IMR-90 (cell line): ENCODE measurements around the gene EVA1C. TPM values are rescaled to one million over a fixed set of nuclear protein-coding genes. Genes with fewer than 3 reads are reported as not detected.

ENCODE experiments used
- ATAC-seq: fragments of 200-7000 bp; cut with Tn5 transposase; 2 replicates; pipeline ENCODE4 v1.9.1; 2020; ENCODE audit warnings: low read depth, mild to moderate bottlenecking, moderate library complexity
- BruUV-seq: library from RNA; stranded (reverse); fragments of 400-500 nt; replicated peaks from 2 replicates; lab custom pipeline; 2021; lab: Mats Ljungman, UMichigan
- CTCF ChIA-PET: fragments of 300-600 bp; formaldehyde crosslinking; extraction: SDS; loops from one replicate; lab custom pipeline; 2021; ENCODE audit warnings: antibody characterized with exemption; lab: Yijun Ruan, JAX
- POLR2A ChIA-PET: fragments of 300-600 bp; sonication (Branson Sonifier 250); formaldehyde crosslinking; loops from one replicate; lab custom pipeline; 2022; ENCODE audit warnings: antibody characterized with exemption; ENCODE audit not compliant: unreplicated experiment; lab: Charles Lee
- DNase-seq: peaks from one replicate; pipeline ENCODE4 v3.0.0; 2013
- H2AFZ ChIP-seq: replicated peaks from 2 replicates; pipeline ENCODE3; 2013; ENCODE audit warnings: low read length, mild to moderate bottlenecking; ENCODE audit not compliant: poor library complexity
- H2AK5ac ChIP-seq: 2 replicates; pipeline ENCODE4 v1.6.1; 2013; ENCODE audit warnings: low read depth, low read length, inconsistent platforms
- H2AK9ac ChIP-seq: replicated peaks from 2 replicates; pipeline ENCODE3; 2013; ENCODE audit warnings: mild to moderate bottlenecking, low read depth, low read length, moderate library complexity; ENCODE audit not compliant: poor library complexity
- H2BK120ac ChIP-seq: 2 replicates; pipeline ENCODE4 v1.6.1; 2013; ENCODE audit warnings: low read depth, low read length, inconsistent platforms
- H2BK15ac ChIP-seq: 3 replicates; pipeline ENCODE4 v1.6.1; 2013; ENCODE audit warnings: low read depth, low read length, inconsistent platforms
- H2BK20ac ChIP-seq: 2 replicates; pipeline ENCODE4 v1.6.1; 2013; ENCODE audit warnings: low read depth, mild to moderate bottlenecking, inconsistent platforms, low read length, moderate library complexity
- H2BK5ac ChIP-seq: 2 replicates; pipeline ENCODE4 v1.6.1; 2013; ENCODE audit warnings: mild to moderate bottlenecking, low read depth, low read length, inconsistent platforms; ENCODE audit not compliant: poor library complexity, severe bottlenecking
- H3K14ac ChIP-seq: replicated peaks from 2 replicates; pipeline ENCODE4 v1.6.1; 2013; ENCODE audit warnings: low read depth, low read length, inconsistent platforms
- H3K18ac ChIP-seq: 2 replicates; pipeline ENCODE4 v1.6.1; 2013; ENCODE audit warnings: low read depth, low read length, control low read depth
- H3K23ac ChIP-seq: 2 replicates; pipeline ENCODE4 v1.6.1; 2013; ENCODE audit warnings: low read depth, low read length, inconsistent platforms
- H3K27ac ChIP-seq: 2 replicates; pipeline ENCODE4 v1.5.1; 2013; ENCODE audit warnings: mild to moderate bottlenecking, control low read depth, low read length; ENCODE audit not compliant: insufficient read depth
- H3K27me3 ChIP-seq: 2 replicates; pipeline ENCODE4 v1.6.1; 2013; ENCODE audit warnings: low read length; ENCODE audit not compliant: control insufficient read depth, insufficient read depth
- H3K36me3 ChIP-seq: 2 replicates; pipeline ENCODE4 v1.6.1; 2013; ENCODE audit warnings: low read length, mixed read lengths; ENCODE audit not compliant: control insufficient read depth, insufficient read depth
- H3K4ac ChIP-seq: 2 replicates; pipeline ENCODE4 v1.6.1; 2013; ENCODE audit warnings: low read depth, low read length, inconsistent platforms
- H3K4me1 ChIP-seq: 2 replicates; pipeline ENCODE4 v1.6.1; 2013; ENCODE audit warnings: low read length, mixed read lengths; ENCODE audit not compliant: control insufficient read depth, insufficient read depth
- H3K4me2 ChIP-seq: 2 replicates; pipeline ENCODE4 v1.6.1; 2013; ENCODE audit warnings: low read depth, mild to moderate bottlenecking, control low read depth, low read length, moderate library complexity
- H3K4me3 ChIP-seq: 2 replicates; pipeline ENCODE4 v1.5.1; 2013; ENCODE audit warnings: low read depth, mild to moderate bottlenecking, control low read depth, low read length, moderate library complexity; ENCODE audit not compliant: insufficient read depth
- H3K56ac ChIP-seq: 2 replicates; pipeline ENCODE4 v1.6.1; 2013; ENCODE audit warnings: low read length, inconsistent platforms; ENCODE audit not compliant: insufficient read depth; ENCODE audit errors: extremely low read depth
- H3K79me1 ChIP-seq, 2 experiments: 2 replicates each; pipeline ENCODE4 v1.6.1; 2013; ENCODE audit warnings: low read length in 2 of 2, inconsistent platforms in 1 of 2, low read depth in 1 of 2
- H3K9ac ChIP-seq: 2 replicates; pipeline ENCODE4 v1.6.1; 2013; ENCODE audit warnings: low read depth, low read length, control low read depth
- H3K9me1 ChIP-seq: 2 replicates; pipeline ENCODE4 v1.6.1; 2013; ENCODE audit warnings: low read length, inconsistent platforms; ENCODE audit not compliant: insufficient read depth
- H3K9me3 ChIP-seq: 2 replicates; pipeline ENCODE4 v1.6.1; 2013; ENCODE audit warnings: low read length; ENCODE audit not compliant: control insufficient read depth, insufficient read depth
- H4K20me1 ChIP-seq: 2 replicates; pipeline ENCODE4 v1.6.1; 2013; ENCODE audit warnings: low read length, inconsistent platforms; ENCODE audit not compliant: insufficient read depth
- H4K5ac ChIP-seq: 2 replicates; pipeline ENCODE4 v1.6.1; 2013; ENCODE audit warnings: mild to moderate bottlenecking, low read depth, low read length, control low read depth
- H4K8ac ChIP-seq, 2 experiments: 2 replicates each; pipeline ENCODE4 v1.6.1; 2013; ENCODE audit warnings: low read depth in 2 of 2, low read length in 2 of 2, control low read depth in 1 of 2, inconsistent platforms in 1 of 2
- H4K91ac ChIP-seq: 2 replicates; pipeline ENCODE4 v1.6.1; 2013; ENCODE audit warnings: low read depth, low read length, inconsistent platforms; ENCODE audit not compliant: insufficient read depth
- CTCF ChIP-seq: conservative IDR thresholded peaks from 2 replicates; pipeline ENCODE4 v1.5.1; 2012; ENCODE audit warnings: mild to moderate bottlenecking, low read depth, low read length, improper control_type of control experiment
- NFE2L2 ChIP-seq: fragments of 150-350 bp; IDR thresholded peaks from 2 replicates; pipeline ENCODE4 v1.6.1; 2016; ENCODE audit warnings: low read depth, mild to moderate bottlenecking, low read length
- RAD21 ChIP-seq: IDR thresholded peaks from 2 replicates; pipeline ENCODE4 v1.6.1; 2012; ENCODE audit warnings: low read length, improper control_type of control experiment
- SMC3 ChIP-seq: fragments of 150-350 bp; IDR thresholded peaks from 2 replicates; pipeline ENCODE4 v1.6.1; 2016; ENCODE audit warnings: low read depth, mild to moderate bottlenecking, antibody characterized with exemption, low read length, moderate library complexity
- WGBS, 2 experiments: methylation state at CpG; one replicate each; pipeline versions ENCODE4 v1.1.5 to v1.1.7; 2013; ENCODE audit warnings: missing lambda C conversion rate in 2 of 2; ENCODE audit not compliant: insufficient read length in 1 of 2; ENCODE audit errors: extremely low coverage in 2 of 2; 5-methylcytosine and 5-hydroxymethylcytosine counted together
- dilution Hi-C: fragments of 300-500 bp; cut with HindIII; formaldehyde crosslinking; loops from one replicate; pipeline ENCODE4 v1.14.3; 2018; ENCODE audit warnings: low sequenced_read_pairs; ENCODE audit not compliant: unreplicated experiment
- in situ Hi-C: fragments of 300-500 bp; cut with MboI; formaldehyde crosslinking; loops from 3 replicates; pipeline ENCODE4 v1.14.3; 2019; ENCODE audit warnings: low sequenced_read_pairs, inconsistent platforms, mixed read lengths
- intact Hi-C: fragments of 100-400 bp; cut with micrococcal nuclease; formaldehyde crosslinking; loops from 2 replicates; pipeline ENCODE4 v1.10.0; 2022
- polyA plus RNA-seq, 3 experiments: library from polyadenylated mRNA; depleted of rRNA; stranded (reverse); fragments of >200 nt; gene quantifications; 2 replicates each; pipeline ENCODE4 v1.2.3, GENCODE V29; 2012; ENCODE audit warnings: low replicate concordance in 1 of 3
- total RNA-seq: library from RNA; depleted of rRNA; stranded (reverse); fragments of >200 nt; gene quantifications from 2 replicates; pipeline ENCODE4 v1.2.3, GENCODE V29; 2012

The EVA1C gene
- total and polyA plus RNA-seq, 2 of the 4 experiments (the other 2 are of a cell fraction), result 0.72 to 1.1 TPM

DNA sequence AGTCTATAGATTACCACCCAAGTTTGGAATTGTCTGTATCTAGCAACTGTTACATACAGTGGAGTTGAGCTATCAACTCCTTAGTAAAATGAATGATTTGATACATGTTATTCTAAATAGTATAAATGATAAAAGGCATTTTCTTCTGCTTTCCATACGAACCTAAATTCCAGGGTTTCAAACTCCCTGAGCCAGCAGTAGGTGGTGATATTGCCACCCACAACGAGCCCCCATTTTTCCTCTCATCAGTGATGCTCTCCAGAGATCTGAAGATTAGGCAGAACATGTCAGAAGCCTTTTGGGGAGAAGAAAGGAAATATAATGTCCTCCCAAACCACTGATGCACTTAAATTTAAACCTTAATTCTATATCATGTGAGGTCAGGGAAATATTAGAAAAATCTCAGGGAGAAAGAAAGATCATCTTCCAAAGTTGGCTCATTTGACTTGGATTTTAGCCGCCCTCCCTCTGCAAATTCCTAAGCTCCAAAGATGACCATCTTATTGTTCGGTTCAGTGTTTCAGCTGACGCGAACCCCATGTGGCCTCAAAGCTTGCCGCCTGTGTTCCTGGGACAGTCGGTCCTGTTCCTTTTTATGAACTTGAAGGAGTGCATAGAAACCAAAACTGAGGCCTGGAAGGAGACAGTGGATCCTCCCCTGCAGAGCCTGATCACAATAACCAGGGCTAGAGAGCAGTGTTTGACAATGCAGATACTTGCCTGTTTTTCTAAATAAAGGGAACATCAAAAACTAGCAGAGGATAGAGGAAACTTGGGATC lies 2.3 kb downstream of the EVA1C start:
- Histone ChIP-seq H3K4me3 (no peak overlapping the region), H3K56ac (no peak overlapping the region), H3K9me1 (no peaks in the 10 kb centered on the region; the same call in 1 of the 2 replicates), H4K91ac (no peak overlapping the region), H4K20me1 (no peaks in the 10 kb centered on the region), H3K9me3 (no peaks in the 10 kb centered on the region), H3K4me2 (no peak overlapping the region), H3K4ac (peak overlapping the region; percentile 33; the same call in 1 of the 2 replicates), H3K27ac (no peak overlapping the region), H4K5ac (no peak overlapping the region), H2BK120ac (no peak overlapping the region), H2AK5ac (no peak overlapping the region), H3K4me1 (peaks cover 10% of the 10 kb centered on the region), H3K36me3 (no peaks in the 10 kb centered on the region), H3K18ac (no peak overlapping the region), H2BK5ac (no peak overlapping the region), H2AK9ac (no peak overlapping the region), H3K23ac (no peak overlapping the region), H3K14ac (no peak overlapping the region), H3K27me3 (peaks cover 6% of the 10 kb centered on the region; the same call in 1 of the 2 replicates), H3K9ac (no peak overlapping the region), H2BK20ac (no peak overlapping the region), H2BK15ac (no peak overlapping the region), H4K8ac (no peak overlapping the region), H3K79me1 (no peaks in the 10 kb centered on the region), H2AFZ (no peak overlapping the region)
- DNase-seq, result peak; percentile 63
- dilution Hi-C loops, result no loop called here
- ChIA-PET CTCF (interaction anchor here (0.6 to 1.7 kb wide), 3 partner anchors 153 to 186 kb away, joined by 3 to 9 read pairs (median 4); no protein-coding TSS in a partner anchor), POLR2A (no interaction called here)
- in situ Hi-C loops, result no loop called here
- TF ChIP-seq NFE2L2 (no peak), CTCF (peak; percentile 68), RAD21 (peak; percentile 81), SMC3 (peak; percentile 72)
- no peak for ATAC-seq
- no TSS peak for BruUV-seq
- intact Hi-C loops, result loop anchor here (1.0 to 10.0 kb wide), 4 partner anchors 80 to 187 kb away; no protein-coding TSS in a partner anchor
- WGBS, 2 experiments, result no CpG with 5 or more reads among the region's 8 CpGs
